Activated effector memory CD4-positive, alpha-beta T cell treated with Interleukin-2 at 50 U/mL for 16 hours (primary cell): ENCODE results near the gene LRIG1.
A peak's percentile ranks its signal among the peaks of the same experiment; 100 is the strongest.

Source experiments
- DNase-seq: peaks from one replicate; pipeline ENCODE4 v3.0.0-alpha.2; 2020

The LRIG1 gene

DNA sequence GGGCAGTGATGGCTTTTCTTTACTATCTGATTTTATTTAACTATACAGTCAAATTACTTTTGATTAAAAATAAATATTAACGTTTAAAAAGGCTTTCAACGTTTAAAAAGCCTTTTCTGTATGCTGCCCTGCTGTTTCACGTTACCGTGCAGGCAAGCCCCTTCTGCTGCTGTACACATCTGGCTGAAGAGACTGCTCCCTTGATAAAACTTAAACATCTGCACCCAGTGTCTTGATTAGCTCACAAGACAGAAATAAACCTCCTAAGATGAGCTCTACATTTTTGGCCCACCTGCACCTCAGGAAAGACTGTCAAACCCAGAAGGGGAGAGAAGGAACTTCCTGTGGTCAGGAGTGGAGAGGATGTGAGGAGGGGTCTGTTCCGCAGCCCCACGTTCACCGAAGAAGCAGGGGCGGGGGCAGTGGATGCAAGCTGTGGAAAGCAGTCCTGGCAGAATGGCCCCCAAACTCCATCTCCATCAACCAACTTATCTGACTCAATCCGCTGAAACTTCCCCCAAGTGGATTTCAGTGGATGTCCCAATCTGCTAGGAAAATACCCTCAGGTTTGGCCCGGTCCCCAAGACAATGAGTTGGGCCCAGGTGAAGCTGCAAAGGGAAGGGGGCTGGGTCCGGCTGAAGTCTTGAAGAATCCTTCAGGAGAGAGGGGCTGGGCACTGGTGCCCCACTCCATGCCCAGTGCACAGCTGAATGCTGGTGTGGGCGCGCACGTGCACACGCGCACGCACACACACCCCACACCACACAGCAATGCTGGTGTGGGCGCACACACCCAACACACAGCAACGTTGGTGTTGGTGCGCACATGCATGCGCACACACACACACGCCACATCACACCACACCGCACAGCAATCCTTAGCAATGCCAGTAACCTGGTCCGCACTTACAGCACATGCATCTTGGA lies 88.6 kb downstream of the LRIG1 start:
- no peak for DNase-seq

GRCh38 chr3:66411474-66411873 lies 89.3 kb downstream of the LRIG1 start:
- DNase-seq, result no peak

GRCh38 chr3:66410976-66411375 lies 89.8 kb downstream of the LRIG1 start:
- DNase-seq, result no peak

DNA sequence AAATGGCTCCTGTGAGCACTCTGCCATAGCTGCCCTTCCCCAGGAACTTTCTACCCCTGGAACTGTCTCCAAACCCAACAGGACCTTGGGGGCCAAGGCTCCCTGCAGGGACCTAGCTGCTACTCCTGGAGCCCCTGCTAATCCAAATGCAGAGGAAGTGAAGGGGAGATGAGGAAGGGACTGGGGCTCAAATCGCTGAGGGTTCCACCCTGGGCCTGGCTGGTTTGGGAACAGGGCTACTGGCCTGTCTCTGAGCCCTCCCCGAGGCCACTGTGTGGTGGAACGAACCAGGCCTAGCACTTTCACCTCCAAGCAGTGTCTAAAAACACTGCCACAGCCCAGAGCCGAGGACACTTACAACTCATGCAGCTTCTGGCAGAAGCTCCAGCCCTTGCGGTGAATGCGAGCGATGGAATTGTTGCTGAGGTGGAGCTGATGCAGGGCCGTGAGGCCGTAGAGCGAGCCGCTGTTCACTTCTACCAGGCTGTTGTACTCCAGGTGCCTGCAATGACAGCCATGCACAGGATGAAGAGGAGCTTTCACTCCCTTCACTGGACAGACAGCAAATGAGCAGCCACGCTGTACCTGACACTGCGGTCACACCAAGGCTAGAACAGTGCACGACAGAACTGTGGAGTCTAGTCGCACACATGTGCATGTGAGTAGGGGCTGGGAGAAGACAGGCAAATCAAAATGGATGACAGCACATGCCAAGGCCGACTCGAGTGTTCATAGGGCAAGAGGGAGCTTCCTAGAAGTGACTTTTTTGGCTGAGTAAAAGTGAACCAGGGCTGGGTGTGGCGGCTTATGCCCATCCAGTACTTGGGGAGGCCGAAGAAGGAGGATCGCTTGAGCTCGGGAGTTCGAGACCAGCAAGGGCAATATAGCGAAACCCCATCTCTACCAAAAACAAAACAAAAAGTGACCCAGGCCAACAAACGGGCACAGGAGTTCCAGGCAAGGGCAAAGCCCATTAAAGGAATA lies 90.8 kb downstream of the LRIG1 start:
- no peak for DNase-seq

- DNase-seq, result peak; percentile 58
Observed at GRCh38 chr3:66407611-66408218, 93.1 kb downstream of the LRIG1 start.

- DNase-seq, result no peak
Observed at GRCh38 chr3:66406831-66407610, 93.8 kb downstream of the LRIG1 start.

DNA sequence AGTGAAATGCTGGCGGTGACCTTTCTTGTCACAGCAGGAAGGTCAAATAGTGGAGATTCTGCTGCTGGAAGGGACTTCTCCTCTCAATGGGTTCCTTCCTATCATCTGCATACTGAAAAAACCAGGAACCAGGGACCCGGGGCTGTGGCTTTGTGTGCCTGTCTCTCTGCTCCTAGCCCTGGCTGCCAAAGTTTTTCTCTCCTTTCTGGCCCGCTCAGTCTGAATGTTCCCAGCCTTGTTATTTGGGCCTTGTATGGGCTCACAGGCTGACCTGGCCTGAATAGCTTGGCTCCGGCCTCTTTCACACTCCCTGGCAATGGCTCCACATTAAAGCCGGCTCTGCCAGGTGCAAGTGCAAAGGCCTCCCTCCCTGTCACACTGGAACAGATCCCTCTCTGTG lies 94.7 kb downstream of the LRIG1 start:
- DNase-seq, result no peak

- DNase-seq, result no peak
Observed at GRCh38 chr3:66405701-66406091, 95.1 kb downstream of the LRIG1 start.

GRCh38 chr3:66404903-66405700 lies 95.7 kb downstream of the LRIG1 start:
- no peak for DNase-seq

- DNase-seq, result no peak
Observed at GRCh38 chr3:66404197-66404596, 96.6 kb downstream of the LRIG1 start.

DNA sequence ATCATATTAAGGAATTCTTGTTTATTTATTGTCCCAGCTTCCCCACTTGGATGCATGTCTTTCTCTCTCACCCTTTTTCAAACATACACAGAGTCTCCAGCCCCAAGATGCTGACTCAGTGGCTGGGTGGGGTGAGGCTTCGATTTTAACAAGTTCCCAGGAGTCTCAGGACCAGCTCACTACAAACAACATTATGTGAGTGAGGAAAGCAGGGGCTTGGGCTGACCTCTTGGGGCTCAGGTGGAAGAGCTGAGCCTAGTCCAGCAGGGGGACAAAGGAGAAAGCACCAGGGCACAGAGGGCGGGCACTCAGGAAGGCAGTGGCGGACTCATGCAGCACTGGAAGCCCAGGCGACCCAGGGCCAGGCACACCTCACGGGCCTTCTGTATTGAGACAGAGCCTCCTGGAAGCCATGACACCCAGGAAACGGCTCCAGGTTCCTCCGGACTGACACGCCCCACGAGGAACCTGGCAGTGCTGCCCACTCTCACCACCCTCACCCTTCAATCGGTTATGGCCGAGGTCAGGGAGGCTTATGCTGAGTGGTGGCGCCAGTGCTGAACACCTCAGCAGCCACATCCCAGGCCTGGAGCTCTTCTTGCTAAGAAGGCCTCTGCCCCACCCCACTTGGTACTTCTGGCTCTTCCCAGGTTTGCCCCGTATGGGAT lies 97.4 kb downstream of the LRIG1 start:
- no peak for DNase-seq

DNA sequence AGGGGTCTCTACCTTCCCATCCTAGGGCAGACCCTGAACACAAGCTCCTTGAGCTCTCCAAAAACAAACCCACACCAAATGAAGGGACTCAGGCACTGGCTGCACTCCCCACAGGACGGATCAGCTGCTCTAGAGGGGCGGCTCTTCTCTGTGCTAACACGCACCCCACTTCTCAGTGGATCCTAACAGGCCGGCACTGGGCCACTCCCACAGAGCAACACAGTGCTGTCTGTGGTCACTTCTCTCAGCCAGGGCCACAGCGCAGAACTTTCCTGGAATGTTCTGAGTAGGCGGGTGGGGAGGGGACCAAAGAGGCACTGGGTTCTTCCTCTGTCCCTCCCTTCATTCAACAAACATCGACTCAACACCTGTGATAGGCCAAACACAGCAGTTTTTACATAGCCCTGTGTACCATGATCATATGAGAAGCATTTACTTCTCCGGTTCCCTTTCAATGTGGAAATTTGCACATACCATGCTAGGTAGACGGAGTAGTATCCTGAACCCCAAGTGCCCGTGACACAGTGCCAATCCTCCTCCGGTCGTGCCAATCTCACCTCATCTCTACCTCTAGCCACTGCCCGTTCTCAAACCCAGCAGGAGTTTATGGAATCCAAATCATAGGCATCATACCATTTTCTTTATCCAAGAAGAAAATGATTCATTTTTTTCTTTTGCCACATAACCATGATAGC lies 98.1 kb downstream of the LRIG1 start:
- no peak for DNase-seq

DNA sequence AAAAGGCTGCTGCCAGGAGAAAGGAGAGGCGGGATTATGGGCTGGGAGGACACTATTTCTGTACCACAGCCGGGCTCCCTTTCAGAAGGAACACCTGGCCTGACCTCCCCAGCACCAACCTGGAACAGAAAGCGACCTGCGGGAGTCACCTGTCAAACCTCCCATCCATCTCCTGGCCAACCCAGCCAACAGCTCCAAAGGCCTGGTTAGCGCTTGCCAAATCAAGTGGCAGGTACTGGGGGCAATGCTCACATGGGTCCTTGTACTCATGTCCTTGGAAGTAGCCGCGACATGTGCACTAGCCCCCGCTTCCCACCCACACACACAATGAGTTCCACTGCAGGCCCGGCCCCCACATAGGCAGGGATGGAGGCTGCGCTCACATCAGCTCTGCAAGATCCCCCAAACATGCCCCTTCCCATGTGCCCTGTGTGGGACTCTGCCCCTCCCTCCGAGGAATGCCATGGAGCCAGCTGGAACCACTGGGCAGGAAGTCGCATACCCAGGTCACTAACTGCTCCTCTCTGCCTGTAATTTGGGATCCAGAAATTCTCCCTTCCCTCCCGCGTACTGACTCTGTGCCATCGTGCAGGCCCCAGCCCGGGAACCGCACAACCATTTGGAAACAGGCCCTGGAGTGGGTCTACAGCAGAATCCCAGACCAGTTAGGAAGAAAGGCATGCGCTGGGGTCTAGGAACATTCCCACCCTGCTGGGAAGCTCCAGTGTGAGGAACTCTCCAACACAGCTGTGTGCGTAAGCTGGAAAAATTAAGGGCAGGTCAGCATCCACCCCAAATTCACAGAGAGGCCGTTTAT lies 98.9 kb downstream of the LRIG1 start:
- no peak for DNase-seq

DNA sequence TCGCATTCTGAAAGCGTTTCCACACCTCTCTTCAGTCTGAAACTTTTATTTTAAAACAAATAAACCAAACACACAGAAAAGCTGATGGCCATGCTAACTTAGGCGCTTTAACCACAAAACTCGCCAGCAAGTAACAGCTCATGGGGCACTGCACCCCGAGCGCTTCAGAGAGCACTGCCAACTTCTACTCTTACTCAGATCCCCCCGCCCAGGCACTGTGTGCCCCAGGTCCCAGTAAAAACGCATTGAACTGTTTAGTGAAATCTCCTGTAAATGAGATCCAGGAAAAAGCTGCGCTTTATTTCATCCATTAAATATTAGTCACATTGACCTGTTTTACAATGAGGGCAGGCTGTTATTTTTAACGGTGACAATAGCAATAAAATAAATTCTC lies 99.7 kb downstream of the LRIG1 start:
- no peak for DNase-seq

- no peak for DNase-seq
Observed at GRCh38 chr3:66400411-66401156, 100.2 kb downstream of the LRIG1 start.

DNA sequence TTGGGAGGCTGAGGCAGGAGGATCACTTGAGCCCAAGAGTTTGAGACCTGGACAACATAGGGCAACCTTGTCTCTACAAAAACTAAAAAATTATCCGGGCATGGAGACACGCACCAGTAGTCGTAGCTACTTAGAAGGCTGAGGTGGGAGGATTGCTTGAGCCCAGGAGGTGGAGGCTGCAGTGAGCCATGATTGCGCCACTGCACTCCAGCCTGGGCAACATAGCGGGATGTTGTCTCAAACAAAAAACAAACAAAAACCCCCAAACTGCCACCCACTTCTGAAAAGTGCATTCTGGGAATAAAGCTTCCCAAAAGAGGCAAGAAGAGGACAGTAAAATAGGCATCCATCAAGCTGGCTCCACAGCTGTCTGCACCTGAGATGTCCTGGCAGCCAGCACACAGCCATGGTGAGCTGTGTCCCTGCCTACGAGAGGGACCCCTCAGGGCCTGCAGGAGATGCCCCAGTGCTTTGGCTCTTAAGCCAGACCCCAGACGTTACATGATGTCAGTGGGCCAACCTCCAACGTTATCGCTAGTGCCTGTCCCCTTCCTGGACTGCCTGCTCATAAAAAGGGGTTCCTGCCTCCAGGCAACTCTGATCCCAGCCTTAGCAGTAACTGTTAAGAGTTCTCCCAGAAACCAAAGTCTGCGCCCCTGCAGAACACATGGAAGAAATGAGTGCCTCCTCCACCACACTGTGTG lies 101.1 kb downstream of the LRIG1 start:
- DNase-seq, result no peak

DNA sequence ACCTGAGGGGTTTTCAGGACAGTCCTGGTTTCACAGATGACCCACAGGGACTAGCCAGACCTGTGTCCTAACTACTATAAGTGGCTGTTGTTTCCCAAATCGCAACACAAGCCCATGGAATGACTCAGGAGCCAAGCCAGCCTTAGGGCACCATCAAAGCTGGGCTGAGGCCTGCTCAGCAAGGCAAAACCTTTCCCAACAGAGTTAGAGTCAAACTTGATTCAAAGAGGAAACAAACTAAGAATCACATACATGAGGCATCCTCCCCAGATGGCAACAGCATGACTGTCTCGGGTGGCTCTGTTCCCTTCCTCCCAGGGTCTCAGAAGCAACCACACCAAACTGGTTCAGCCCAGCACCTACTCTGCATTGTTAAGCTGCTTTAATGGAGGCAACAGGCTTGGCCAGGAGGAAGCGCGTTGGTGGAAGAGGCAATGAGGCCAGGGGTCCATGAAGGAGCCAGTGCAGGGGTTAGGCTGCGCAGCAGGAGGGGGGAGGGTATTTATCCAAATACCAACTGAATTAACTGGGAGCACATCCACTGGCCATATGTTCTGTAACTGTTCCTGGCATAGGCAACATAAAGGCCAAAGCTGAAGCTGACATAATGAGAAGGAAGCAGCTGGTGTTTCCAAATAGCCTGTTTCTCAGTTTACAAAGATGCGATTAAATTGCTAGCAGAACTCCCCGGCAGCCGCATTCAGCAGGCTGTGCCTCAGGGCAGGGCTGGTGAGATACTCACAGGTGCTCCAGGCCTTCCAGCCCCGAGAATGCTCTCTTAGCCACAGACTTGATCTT lies 102.4 kb downstream of the LRIG1 start:
- no peak for DNase-seq
